Caco-2 (cell line): ENCODE data around the gene TMEM140. TPM values are rescaled to one million over a fixed set of nuclear protein-coding genes. Genes with fewer than 3 reads are reported as not detected.
"Not testable (repeated sequence)": the region's sequence is repeated elsewhere in the genome, so short reads cannot be mapped to it uniquely, and the experiment has no call there.

Experiments
- BruUV-seq: library from RNA; stranded (reverse); fragments of 400-500 nt; replicated peaks from 2 replicates; lab custom pipeline; 2021; lab: Mats Ljungman, UMichigan
- CTCF ChIA-PET: fragments of 300-600 bp; sonication (Branson Sonifier 250); formaldehyde crosslinking; loops from one replicate; lab custom pipeline; 2022; ENCODE audit warnings: antibody characterized with exemption; lab: Charles Lee
- POLR2A ChIA-PET: fragments of 300-600 bp; sonication (Branson Sonifier 250); formaldehyde crosslinking; loops from one replicate; lab custom pipeline; 2022; ENCODE audit warnings: antibody characterized with exemption; lab: Charles Lee
- DNase-seq, 2 experiments: peaks; one replicate each; pipeline versions ENCODE4 v3.0.0 to v3.0.0-alpha.2; 2020 to 2022
- H3K27me3 ChIP-seq: replicated peaks from 2 replicates; pipeline ENCODE4 v1.6.0; 2011; ENCODE audit warnings: low read length; ENCODE audit not compliant: control insufficient read depth, insufficient read depth
- H3K36me3 ChIP-seq: 2 replicates; pipeline ENCODE4 v1.5.1; 2011; ENCODE audit warnings: low read length; ENCODE audit not compliant: control insufficient read depth, insufficient read depth
- H3K4me1 ChIP-seq: fragments of 250-450 bp; sonication (Bioruptor Pico); 2 replicates; pipeline ENCODE4 v1.5.1; 2020; ENCODE audit warnings: mild to moderate bottlenecking
- H3K4me3 ChIP-seq: 2 replicates; pipeline ENCODE4 v1.5.1; 2011; ENCODE audit warnings: low read depth, mild to moderate bottlenecking, control low read depth, low read length
- H3K9me3 ChIP-seq: fragments of 250-450 bp; sonication (Bioruptor Pico); 2 replicates; pipeline ENCODE4 v1.5.1; 2020; ENCODE audit warnings: mild to moderate bottlenecking, moderate library complexity
- H3K27ac Mint-ChIP-seq: one replicate; pipeline ENCODE4 v1.8.0; 2022; ENCODE audit warnings: mixed read lengths; ENCODE audit not compliant: unreplicated experiment
- H3K27me3 Mint-ChIP-seq: one replicate; pipeline ENCODE4 v1.8.0; 2022; ENCODE audit warnings: mixed read lengths; ENCODE audit not compliant: insufficient read depth, unreplicated experiment
- H3K36me3 Mint-ChIP-seq: one replicate; pipeline ENCODE4 v1.8.0; 2022; ENCODE audit warnings: mild to moderate bottlenecking, mixed read lengths; ENCODE audit not compliant: insufficient read depth, unreplicated experiment
- H3K4me1 Mint-ChIP-seq: one replicate; pipeline ENCODE4 v1.8.0; 2022; ENCODE audit warnings: low read depth, mixed read lengths; ENCODE audit not compliant: unreplicated experiment
- H3K4me3 Mint-ChIP-seq: one replicate; pipeline ENCODE4 v1.8.0; 2022; ENCODE audit warnings: mild to moderate bottlenecking, moderate library complexity, mixed read lengths; ENCODE audit not compliant: unreplicated experiment
- H3K9me3 Mint-ChIP-seq: one replicate; pipeline ENCODE4 v1.8.0; 2022; ENCODE audit warnings: mixed read lengths; ENCODE audit not compliant: unreplicated experiment
- CTCF ChIP-seq, 2 experiments: fragments of 200-600 bp in 1 of 2; IDR thresholded peaks; 1 replicate in 1 of 2; 2 replicates in 1 of 2; pipeline versions ENCODE4 v1.5.1 to v1.8.0; 2011 to 2022; ENCODE audit warnings: antibody characterized with exemption in 1 of 2, control low read depth in 1 of 2, inconsistent platforms in 1 of 2, low read depth in 1 of 2, low read length in 1 of 2, mild to moderate bottlenecking in 1 of 2, moderate library complexity in 1 of 2; ENCODE audit not compliant: insufficient read depth in 1 of 2, severe bottlenecking in 1 of 2, unreplicated experiment in 1 of 2
- intact Hi-C: fragments of 100-400 bp; cut with micrococcal nuclease; formaldehyde crosslinking; loops from one replicate; pipeline ENCODE4 v1.10.0; 2022; ENCODE audit not compliant: unreplicated experiment
- total RNA-seq: library from RNA; stranded (reverse); gene quantifications from 2 replicates; pipeline ENCODE4 v1.2.3, GENCODE V29; 2022

TMEM140 gene
- total RNA-seq, 1 experiment from 2014 or later = 6.1 TPM

- Mint-ChIP-seq H3K27me3 (no peaks in the 10 kb centered on the region), H3K4me3 (peak within 1 kb of the TSS; percentile 85), H3K9me3 (peaks cover 11% of the 10 kb centered on the region), H3K4me1 (peaks cover 24% of the 10 kb centered on the region), H3K27ac (peak within 1 kb of the TSS; percentile 94), H3K36me3 (peaks cover 59% of the 10 kb centered on the region)
- ChIA-PET POLR2A (no interaction called here), CTCF (interaction anchor here (0.5 to 2.2 kb wide), 4 partner anchors 70 to 446 kb away, joined by 3 to 8 read pairs (median 3); partner anchors contain the start of gene AGBL3)
- Histone ChIP-seq H3K4me1 (peaks cover 12% of the 10 kb centered on the region; the same call in 1 of the 2 replicates), H3K9me3 (no peaks in the 10 kb centered on the region), H3K27me3 (no peaks in the 10 kb centered on the region), H3K4me3 (peak within 1 kb of the TSS; percentile 98), H3K36me3 (peaks cover 5% of the 10 kb centered on the region)
- intact Hi-C loops = loop anchor here (1.0 to 5.0 kb wide), 8 partner anchors 22 to 538 kb away; partner anchors contain the start of genes AGBL3, BPGM, TMEM140 and WDR91
- TF ChIP-seq CTCF (IDR thresholded peaks at IDR 0.05; ENCODE audit: insufficient read depth in 1 of 2, low read depth in 1 of 2, low read length in 1 of 2, severe bottlenecking in 1 of 2, unreplicated experiment in 1 of 2) = peak; percentile 59 to 84
- DNase-seq = peak; percentile 95 to 97
- BruUV-seq = no TSS peak
These were observed 22.6 kb downstream of the TMEM140 start, which contains the start of gene CYREN for GRCh38 chr7:135170274-135170997. CYREN (minus strand) TSS chr7:135170707; CDS start chr7:135168922, 1,785 bp downstream.

GRCh38 chr7:135170998-135171481 is 23.2 kb downstream of the TMEM140 start:
- Mint-ChIP-seq H3K4me1 (peaks cover 24% of the 10 kb centered on the region), H3K9me3 (peaks cover 11% of the 10 kb centered on the region), H3K4me3 (peak overlapping the region; percentile 85), H3K36me3 (peaks cover 53% of the 10 kb centered on the region), H3K27ac (peak overlapping the region; percentile 94)
- intact Hi-C loops = loop anchor here (1.0 to 5.0 kb wide), 8 partner anchors 23 to 538 kb away; partner anchors contain the start of genes AGBL3, BPGM, TMEM140 and WDR91
- H3K36me3 ChIP-seq, POLR2A ChIA-PET, BruUV-seq, DNase-seq, H3K27me3 ChIP-seq, H3K9me3 ChIP-seq, H3K27me3 Mint-ChIP-seq: not testable (repeated sequence)
- peaks cover 12% of the 10 kb centered on the region; the same call in 1 of the 2 replicates for H3K4me1 ChIP-seq
- CTCF ChIA-PET = interaction anchor here (0.5 to 2.2 kb wide), 4 partner anchors 70 to 446 kb away, joined by 3 to 8 read pairs (median 3); partner anchors contain the start of gene AGBL3
- peak overlapping the region; percentile 98 for H3K4me3 ChIP-seq

GRCh38 chr7:135171581-135172291 is 23.9 kb downstream of the TMEM140 start:
- intact Hi-C loops = loop anchor here (2.0 to 5.0 kb wide), 5 partner anchors 39 to 539 kb away; partner anchors contain the start of genes BPGM and WDR91
- peaks cover 46% of the 10 kb centered on the region for H3K36me3 Mint-ChIP-seq
- POLR2A ChIA-PET, H3K36me3 ChIP-seq, H3K27me3 Mint-ChIP-seq, DNase-seq, H3K9me3 ChIP-seq, H3K4me3 ChIP-seq, H3K27me3 ChIP-seq: not testable (repeated sequence)
- peaks cover 11% of the 10 kb centered on the region for H3K9me3 Mint-ChIP-seq
- peaks cover 12% of the 10 kb centered on the region; the same call in 1 of the 2 replicates for H3K4me1 ChIP-seq
- peak overlapping the region; percentile 85 for H3K4me3 Mint-ChIP-seq
- BruUV-seq = TSS peak; percentile 50
- peak overlapping the region; percentile 94 for H3K27ac Mint-ChIP-seq
- H3K4me1 Mint-ChIP-seq = peaks cover 24% of the 10 kb centered on the region
- CTCF ChIA-PET = interaction anchor here (0.7 to 2.2 kb wide), 2 partner anchors 185 to 447 kb away, joined by 3 to 8 read pairs; partner anchors contain the start of gene AGBL3

GRCh38 chr7:135173916-135174315 is 26.0 kb downstream of the TMEM140 start:
- H3K27me3 Mint-ChIP-seq, H3K9me3 ChIP-seq, H3K27me3 ChIP-seq, H3K4me3 ChIP-seq, H3K27ac Mint-ChIP-seq, CTCF ChIA-PET, BruUV-seq, DNase-seq, H3K4me3 Mint-ChIP-seq, POLR2A ChIA-PET, H3K36me3 ChIP-seq: not testable (repeated sequence)
- peaks cover 26% of the 10 kb centered on the region for H3K36me3 Mint-ChIP-seq
- H3K4me1 Mint-ChIP-seq = peaks cover 24% of the 10 kb centered on the region
- H3K9me3 Mint-ChIP-seq = peaks cover 17% of the 10 kb centered on the region
- H3K4me1 ChIP-seq = peaks cover 13% of the 10 kb centered on the region; the same call in 1 of the 2 replicates
- intact Hi-C loops = loop anchor here (5.0 kb wide), 2 partner anchors 207 to 527 kb away; partner anchors contain the start of gene BPGM
